ENCODE data around the gene BBS9. TPM values are rescaled to one million over a fixed set of nuclear protein-coding genes. Genes with fewer than 3 reads are reported as not detected.
A peak's percentile ranks its signal among the peaks of the same experiment; 100 is the strongest.

The BBS9 gene
- total RNA-seq, 3 donors from 2014 or later = 8.2 to 23.5 (median 15.8) TPM

GRCh38 chr7:33626869-33627268, 497.5 kb downstream of the BBS9 start:
- H3K4me1 ChIP-seq (ENCODE audit: low read depth) = no peaks in the 10 kb centered on the region

GRCh38 chr7:33627741-33628140, 498.4 kb downstream of the BBS9 start:
- Histone ChIP-seq H3K9me3 (no peaks in the 10 kb centered on the region), H3K36me3 (ENCODE audit: low read depth) (no peaks in the 10 kb centered on the region), H3K4me3 (no peak overlapping the region), H3K4me1 (ENCODE audit: low read depth) (no peaks in the 10 kb centered on the region)
- no peak for DNase-seq
- no peak for TF ChIP-seq CTCF (IDR thresholded peaks at IDR 0.05)
- intact Hi-C loops (cut with DNase I, micrococcal nuclease) = no loop called here
- ATAC-seq = no peak

More at GRCh38 chr7:33626869-33627268, 497.5 kb downstream of the BBS9 start:
- ATAC-seq (no peak), DNase-seq (no peak)
- Histone ChIP-seq H3K9me3 (no peaks in the 10 kb centered on the region), H3K4me3 (no peak overlapping the region), H3K36me3 (ENCODE audit: low read depth) (no peaks in the 10 kb centered on the region)
- intact Hi-C loops (cut with DNase I, micrococcal nuclease) = no loop called here
- no peak for TF ChIP-seq CTCF (IDR thresholded peaks at IDR 0.05)

GRCh38 chr7:33628894-33629293, 499.5 kb downstream of the BBS9 start:
- Histone ChIP-seq H3K9me3 (no peaks in the 10 kb centered on the region), H3K4me3 (no peak overlapping the region), H3K36me3 (ENCODE audit: low read depth) (no peaks in the 10 kb centered on the region), H3K4me1 (ENCODE audit: low read depth) (no peaks in the 10 kb centered on the region)
- intact Hi-C loops (cut with DNase I, micrococcal nuclease) = no loop called here
- DNase-seq = no peak
- no peak for TF ChIP-seq CTCF (IDR thresholded peaks at IDR 0.05)
- no peak for ATAC-seq

- H3K4me1 ChIP-seq (ENCODE audit: low read depth) = no peaks in the 10 kb centered on the region
- no peaks in the 10 kb centered on the region for H3K36me3 ChIP-seq (ENCODE audit: low read depth)
- ATAC-seq (no peak), DNase-seq (no peak)
- H3K4me3 ChIP-seq = no peak overlapping the region
- no peaks in the 10 kb centered on the region for H3K9me3 ChIP-seq
- TF ChIP-seq CTCF (IDR thresholded peaks at IDR 0.05) = no peak
- intact Hi-C loops (cut with DNase I, micrococcal nuclease) = no loop called here
Measured at GRCh38 chr7:33630359-33630758, 501.0 kb downstream of the BBS9 start.

- H3K9me3 ChIP-seq = no peaks in the 10 kb centered on the region
- ATAC-seq (no peak), DNase-seq (peak in 1 of 3 donors; percentile 41)
- H3K4me3 ChIP-seq = no peak overlapping the region
- no peak for TF ChIP-seq CTCF (IDR thresholded peaks at IDR 0.05)
- H3K4me1 ChIP-seq (ENCODE audit: low read depth) = no peaks in the 10 kb centered on the region
- no peaks in the 10 kb centered on the region for H3K36me3 ChIP-seq (ENCODE audit: low read depth)
- intact Hi-C loops (cut with DNase I, micrococcal nuclease) = no loop called here
Measured at GRCh38 chr7:33632322-33632721, 503.0 kb downstream of the BBS9 start.
